HepG2 (cell line): ENCODE results near the gene RBM18. TPM values are rescaled to one million over a fixed set of nuclear protein-coding genes. Genes with fewer than 3 reads are reported as not detected.
A peak's percentile ranks its signal among the peaks of the same experiment; 100 is the strongest.

ENCODE experiments used
- AHR ChIP-seq: IDR thresholded peaks from 2 replicates; pipeline ENCODE4 v1.6.1; 2018; ENCODE audit warnings: missing genetic modification reagents, missing compliant biosample characterization
- ARID2 ChIP-seq: sonication (generic); formaldehyde crosslinking; IDR thresholded peaks from 2 replicates; pipeline ENCODE4 v1.8.1; 2022; ENCODE audit warnings: mild to moderate bottlenecking, missing genetic modification reagents, borderline replicate concordance
- CEBPG ChIP-seq: IDR thresholded peaks from 2 replicates; pipeline ENCODE4 v1.6.1; 2016
- FOSL2 ChIP-seq: sonication (generic); formaldehyde crosslinking; IDR thresholded peaks from 2 replicates; pipeline ENCODE4 v1.4.0; 2020; ENCODE audit warnings: missing genetic modification reagents
- HHEX ChIP-seq: IDR thresholded peaks from 2 replicates; pipeline ENCODE4 v1.6.1; 2016; ENCODE audit warnings: control low read depth
- IRX3 ChIP-seq: sonication (generic); formaldehyde crosslinking; IDR thresholded peaks from 2 replicates; pipeline ENCODE4 v1.8.1; 2023; ENCODE audit warnings: mild to moderate bottlenecking, low read depth, missing genetic modification reagents, borderline replicate concordance
- NFKB2 ChIP-seq: sonication (generic); formaldehyde crosslinking; IDR thresholded peaks from 2 replicates; pipeline ENCODE4 v1.4.0; 2020; ENCODE audit warnings: missing genetic modification reagents, borderline replicate concordance
- NR2F1 ChIP-seq, 2 experiments: fragments of 450-650 bp in 1 of 2; formaldehyde crosslinking in 1 of 2; IDR thresholded peaks; 2 replicates each; pipeline versions ENCODE4 v1.5.0 to v1.6.1; 2016 to 2020; ENCODE audit warnings: mild to moderate bottlenecking in 1 of 2, missing compliant biosample characterization in 1 of 2, missing genetic modification reagents in 1 of 2, moderate library complexity in 1 of 2
- SPEN ChIP-seq: sonication (generic); formaldehyde crosslinking; IDR thresholded peaks from 2 replicates; pipeline ENCODE4 v1.5.1; 2020; ENCODE audit warnings: low read depth, mild to moderate bottlenecking, missing genetic modification reagents
- ZFP62 ChIP-seq: sonication (generic); formaldehyde crosslinking; IDR thresholded peaks from 2 replicates; pipeline ENCODE4 v1.4.0; 2020; ENCODE audit warnings: missing genetic modification reagents
- ZFY ChIP-seq: sonication (generic); formaldehyde crosslinking; IDR thresholded peaks from 2 replicates; pipeline ENCODE4 v1.4.0; 2020; ENCODE audit warnings: missing genetic modification reagents
- ZNF260 ChIP-seq: sonication (generic); formaldehyde crosslinking; IDR thresholded peaks from 2 replicates; pipeline ENCODE4 v1.4.0; 2020; ENCODE audit warnings: missing genetic modification reagents, low read depth, mild to moderate bottlenecking, borderline replicate concordance
- ZNF264 ChIP-seq: sonication (generic); formaldehyde crosslinking; IDR thresholded peaks from 2 replicates; pipeline ENCODE4 v1.4.0; 2020; ENCODE audit warnings: missing genetic modification reagents
- ZNF672 ChIP-seq: sonication (generic); formaldehyde crosslinking; IDR thresholded peaks from 2 replicates; pipeline ENCODE4 v1.8.1; 2022; ENCODE audit warnings: missing genetic modification reagents
- ZNF709 ChIP-seq: sonication (generic); formaldehyde crosslinking; IDR thresholded peaks from 2 replicates; pipeline ENCODE4 v1.5.0; 2020; ENCODE audit warnings: mild to moderate bottlenecking, missing genetic modification reagents
- polyA plus RNA-seq, 8 experiments: library from polyadenylated mRNA; depleted of rRNA in 3 of 8; stranded (reverse) in 7 of 8; unstranded in 1 of 8; fragments of >200 nt; fragmentation: Illumina TruSeq in 4 of 8; extraction: Trizol in 4 of 8; gene quantifications; 2 replicates each; pipeline versions ENCODE4 v1.2.1 to v1.2.3, GENCODE V29; 2011 to 2016; ENCODE audit warnings: low read depth in 4 of 8, missing spikeins in 1 of 8, mixed read lengths in 1 of 8; ENCODE audit not compliant: insufficient read depth in 1 of 8
- total RNA-seq, 5 experiments: library from RNA; depleted of rRNA; stranded (reverse); fragments of >200 nt; fragmentation: Illumina TruSeq; extraction: Trizol; gene quantifications; 2 replicates each; pipeline ENCODE4 v1.2.3, GENCODE V29; 2016; ENCODE audit warnings: low read depth in 1 of 5
- TF ChIP-seq, protein P1 (sequence below): sonication (generic); formaldehyde crosslinking; IDR thresholded peaks from 2 replicates; pipeline ENCODE4 v1.4.0; 2020; ENCODE audit warnings: missing genetic modification reagents, borderline replicate concordance
- TF ChIP-seq, protein P2 (sequence below): sonication (generic); formaldehyde crosslinking; IDR thresholded peaks from 2 replicates; pipeline ENCODE4 v1.4.0; 2020; ENCODE audit warnings: mild to moderate bottlenecking, low read depth, missing genetic modification reagents
- TF ChIP-seq, protein P3 (sequence below), 2 experiments: IDR thresholded peaks; 2 replicates each; pipeline ENCODE4 v1.6.1; 2011 to 2012; ENCODE audit warnings: low read length in 2 of 2, borderline replicate concordance in 1 of 2, low read depth in 1 of 2, mild to moderate bottlenecking in 1 of 2, moderate library complexity in 1 of 2
- TF ChIP-seq, protein P4 (sequence below): sonication (generic); formaldehyde crosslinking; IDR thresholded peaks from 2 replicates; pipeline ENCODE4 v1.5.0; 2020; ENCODE audit warnings: missing genetic modification reagents

RBM18 gene
- total and polyA plus RNA-seq, 2 of the 13 experiments (the other 11 are each of a cell fraction or from before 2014, with no cell fraction given) = 12.6 to 16.6 TPM

DNA sequence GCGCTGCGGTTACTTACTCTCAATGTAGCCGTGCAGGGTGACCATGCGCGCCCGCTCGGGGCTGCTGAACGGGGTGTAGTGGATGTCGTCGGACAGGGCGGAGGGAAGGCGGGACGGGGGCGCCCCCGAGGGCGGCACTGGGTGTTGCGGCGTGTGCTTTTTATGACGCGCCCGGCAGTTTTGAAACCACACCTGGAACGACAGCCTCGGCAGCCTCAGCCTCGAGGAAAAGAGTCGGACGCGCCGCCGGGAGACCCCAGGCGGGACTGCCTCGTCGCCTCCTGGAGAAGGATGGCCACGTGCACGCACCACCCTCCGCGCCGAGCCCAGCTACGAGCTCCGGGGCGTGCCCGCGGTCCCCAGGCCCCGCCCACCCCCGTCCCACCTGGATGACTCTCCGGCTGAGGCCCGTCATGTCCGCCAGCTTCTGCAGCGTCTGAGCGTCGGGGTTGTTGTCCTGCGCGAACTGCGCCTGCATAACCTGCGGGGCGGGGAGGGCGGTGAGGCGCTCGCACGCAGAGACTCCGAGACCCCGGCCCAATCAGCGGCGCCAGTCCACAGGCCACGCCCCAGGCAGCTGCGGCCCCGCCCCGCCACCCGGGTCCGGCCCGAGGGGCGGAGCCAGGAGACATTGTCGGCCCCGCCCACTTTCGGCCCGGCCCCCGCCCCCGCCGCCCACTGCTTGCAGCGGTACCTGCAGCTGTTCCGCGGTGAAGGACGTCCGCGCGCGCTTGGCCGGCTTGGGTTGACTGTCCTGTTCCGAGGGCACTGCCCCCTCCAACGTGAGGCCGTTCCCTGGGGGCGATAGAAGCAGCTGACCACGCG lies 50.8 kb downstream of the RBM18 start (continued):
- peak; percentile 45 for TF ChIP-seq ZFY
- TF ChIP-seq NFKB2 (CRISPR knock-in tag) = peak; percentile 59; the same call in 1 of the 2 replicates
- no peak for TF ChIP-seq HHEX (CRISPR knock-in tag)
- TF ChIP-seq SPEN (CRISPR knock-in tag) = peak; percentile 33; the same call in 1 of the 2 replicates
- TF ChIP-seq ZNF264 (CRISPR knock-in tag) = peak; percentile 51; the same call in 1 of the 2 replicates
- no peak for TF ChIP-seq ZFP62 (CRISPR knock-in tag)
- TF ChIP-seq ARID2 (CRISPR knock-in tag) = no peak
- TF ChIP-seq, protein P1, sequence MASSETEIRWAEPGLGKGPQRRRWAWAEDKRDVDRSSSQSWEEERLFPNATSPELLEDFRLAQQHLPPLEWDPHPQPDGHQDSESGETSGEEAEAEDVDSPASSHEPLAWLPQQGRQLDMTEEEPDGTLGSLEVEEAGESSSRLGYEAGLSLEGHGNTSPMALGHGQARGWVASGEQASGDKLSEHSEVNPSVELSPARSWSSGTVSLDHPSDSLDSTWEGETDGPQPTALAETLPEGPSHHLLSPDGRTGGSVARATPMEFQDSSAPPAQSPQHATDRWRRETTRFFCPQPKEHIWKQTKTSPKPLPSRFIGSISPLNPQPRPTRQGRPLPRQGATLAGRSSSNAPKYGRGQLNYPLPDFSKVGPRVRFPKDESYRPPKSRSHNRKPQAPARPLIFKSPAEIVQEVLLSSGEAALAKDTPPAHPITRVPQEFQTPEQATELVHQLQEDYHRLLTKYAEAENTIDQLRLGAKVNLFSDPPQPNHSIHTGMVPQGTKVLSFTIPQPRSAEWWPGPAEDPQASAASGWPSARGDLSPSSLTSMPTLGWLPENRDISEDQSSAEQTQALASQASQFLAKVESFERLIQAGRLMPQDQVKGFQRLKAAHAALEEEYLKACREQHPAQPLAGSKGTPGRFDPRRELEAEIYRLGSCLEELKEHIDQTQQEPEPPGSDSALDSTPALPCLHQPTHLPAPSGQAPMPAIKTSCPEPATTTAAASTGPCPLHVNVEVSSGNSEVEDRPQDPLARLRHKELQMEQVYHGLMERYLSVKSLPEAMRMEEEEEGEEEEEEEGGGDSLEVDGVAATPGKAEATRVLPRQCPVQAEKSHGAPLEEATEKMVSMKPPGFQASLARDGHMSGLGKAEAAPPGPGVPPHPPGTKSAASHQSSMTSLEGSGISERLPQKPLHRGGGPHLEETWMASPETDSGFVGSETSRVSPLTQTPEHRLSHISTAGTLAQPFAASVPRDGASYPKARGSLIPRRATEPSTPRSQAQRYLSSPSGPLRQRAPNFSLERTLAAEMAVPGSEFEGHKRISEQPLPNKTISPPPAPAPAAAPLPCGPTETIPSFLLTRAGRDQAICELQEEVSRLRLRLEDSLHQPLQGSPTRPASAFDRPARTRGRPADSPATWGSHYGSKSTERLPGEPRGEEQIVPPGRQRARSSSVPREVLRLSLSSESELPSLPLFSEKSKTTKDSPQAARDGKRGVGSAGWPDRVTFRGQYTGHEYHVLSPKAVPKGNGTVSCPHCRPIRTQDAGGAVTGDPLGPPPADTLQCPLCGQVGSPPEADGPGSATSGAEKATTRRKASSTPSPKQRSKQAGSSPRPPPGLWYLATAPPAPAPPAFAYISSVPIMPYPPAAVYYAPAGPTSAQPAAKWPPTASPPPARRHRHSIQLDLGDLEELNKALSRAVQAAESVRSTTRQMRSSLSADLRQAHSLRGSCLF (CRISPR knock-in tag) = peak; percentile 53; the same call in 1 of the 2 replicates
- no peak for TF ChIP-seq ZNF260
- peak; percentile 10; the same call in 1 of the 2 replicates for TF ChIP-seq FOSL2
- TF ChIP-seq, protein P2, sequence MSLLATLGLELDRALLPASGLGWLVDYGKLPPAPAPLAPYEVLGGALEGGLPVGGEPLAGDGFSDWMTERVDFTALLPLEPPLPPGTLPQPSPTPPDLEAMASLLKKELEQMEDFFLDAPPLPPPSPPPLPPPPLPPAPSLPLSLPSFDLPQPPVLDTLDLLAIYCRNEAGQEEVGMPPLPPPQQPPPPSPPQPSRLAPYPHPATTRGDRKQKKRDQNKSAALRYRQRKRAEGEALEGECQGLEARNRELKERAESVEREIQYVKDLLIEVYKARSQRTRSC (CRISPR knock-in tag) = no peak
- TF ChIP-seq ZNF672 (CRISPR knock-in tag) = no peak
- TF ChIP-seq, protein P3, sequence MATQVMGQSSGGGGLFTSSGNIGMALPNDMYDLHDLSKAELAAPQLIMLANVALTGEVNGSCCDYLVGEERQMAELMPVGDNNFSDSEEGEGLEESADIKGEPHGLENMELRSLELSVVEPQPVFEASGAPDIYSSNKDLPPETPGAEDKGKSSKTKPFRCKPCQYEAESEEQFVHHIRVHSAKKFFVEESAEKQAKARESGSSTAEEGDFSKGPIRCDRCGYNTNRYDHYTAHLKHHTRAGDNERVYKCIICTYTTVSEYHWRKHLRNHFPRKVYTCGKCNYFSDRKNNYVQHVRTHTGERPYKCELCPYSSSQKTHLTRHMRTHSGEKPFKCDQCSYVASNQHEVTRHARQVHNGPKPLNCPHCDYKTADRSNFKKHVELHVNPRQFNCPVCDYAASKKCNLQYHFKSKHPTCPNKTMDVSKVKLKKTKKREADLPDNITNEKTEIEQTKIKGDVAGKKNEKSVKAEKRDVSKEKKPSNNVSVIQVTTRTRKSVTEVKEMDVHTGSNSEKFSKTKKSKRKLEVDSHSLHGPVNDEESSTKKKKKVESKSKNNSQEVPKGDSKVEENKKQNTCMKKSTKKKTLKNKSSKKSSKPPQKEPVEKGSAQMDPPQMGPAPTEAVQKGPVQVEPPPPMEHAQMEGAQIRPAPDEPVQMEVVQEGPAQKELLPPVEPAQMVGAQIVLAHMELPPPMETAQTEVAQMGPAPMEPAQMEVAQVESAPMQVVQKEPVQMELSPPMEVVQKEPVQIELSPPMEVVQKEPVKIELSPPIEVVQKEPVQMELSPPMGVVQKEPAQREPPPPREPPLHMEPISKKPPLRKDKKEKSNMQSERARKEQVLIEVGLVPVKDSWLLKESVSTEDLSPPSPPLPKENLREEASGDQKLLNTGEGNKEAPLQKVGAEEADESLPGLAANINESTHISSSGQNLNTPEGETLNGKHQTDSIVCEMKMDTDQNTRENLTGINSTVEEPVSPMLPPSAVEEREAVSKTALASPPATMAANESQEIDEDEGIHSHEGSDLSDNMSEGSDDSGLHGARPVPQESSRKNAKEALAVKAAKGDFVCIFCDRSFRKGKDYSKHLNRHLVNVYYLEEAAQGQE (IDR thresholded peaks at IDR 0.05; ENCODE audit: borderline replicate concordance in 1 of 2, low read depth in 1 of 2, low read length in 2 of 2) = no peak
- TF ChIP-seq AHR (CRISPR knock-in tag) = 0 out of 2 replicates have a peak, but pooled peaks have one; percentile 55
- TF ChIP-seq CEBPG (CRISPR knock-in tag) = no peak
- 0 out of 2 replicates have a peak, but pooled peaks have one; percentile 53 for TF ChIP-seq IRX3
- no peak for TF ChIP-seq ZNF709
- no peak for TF ChIP-seq NR2F1 (CRISPR knock-in tag; IDR thresholded peaks at IDR 0.05)
- TF ChIP-seq, protein P4, sequence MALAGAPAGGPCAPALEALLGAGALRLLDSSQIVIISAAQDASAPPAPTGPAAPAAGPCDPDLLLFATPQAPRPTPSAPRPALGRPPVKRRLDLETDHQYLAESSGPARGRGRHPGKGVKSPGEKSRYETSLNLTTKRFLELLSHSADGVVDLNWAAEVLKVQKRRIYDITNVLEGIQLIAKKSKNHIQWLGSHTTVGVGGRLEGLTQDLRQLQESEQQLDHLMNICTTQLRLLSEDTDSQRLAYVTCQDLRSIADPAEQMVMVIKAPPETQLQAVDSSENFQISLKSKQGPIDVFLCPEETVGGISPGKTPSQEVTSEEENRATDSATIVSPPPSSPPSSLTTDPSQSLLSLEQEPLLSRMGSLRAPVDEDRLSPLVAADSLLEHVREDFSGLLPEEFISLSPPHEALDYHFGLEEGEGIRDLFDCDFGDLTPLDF = peak; percentile 61; the same call in 1 of the 2 replicates
